Measurements from ENCODE around the gene FANCC.

- no peak for TF ChIP-seq CTCF (IDR thresholded peaks at IDR 0.05)
- no peak for TF ChIP-seq POLR2A (IDR thresholded peaks at IDR 0.05)
Measured at GRCh38 chr9:95062596-95063065, 254.9 kb downstream of the FANCC start.
